Stomach (tissue), 4 donors: ENCODE measurements around the gene SLC6A12.

Source experiments
- CTCF ChIP-seq, 7 experiments: fragments of 450-650 bp in 4 of 7; fragments of 200-600 bp in 3 of 7; sonication (generic) in 3 of 7; IDR thresholded peaks; one replicate each; pipeline ENCODE4 v1.5.1; 2016 to 2019; ENCODE audit warnings: antibody characterized with exemption in 7 of 7, control low read depth in 2 of 7, mild to moderate bottlenecking in 1 of 7
- POLR2AphosphoS5 ChIP-seq, 3 donors: sonication (generic); formaldehyde crosslinking; IDR thresholded peaks; one replicate each; pipeline ENCODE4 v1.6.1; 2016; ENCODE audit warnings: antibody characterized with exemption in 3 of 3

- no peak for TF ChIP-seq CTCF (IDR thresholded peaks at IDR 0.05)
- no peak for TF ChIP-seq POLR2AphosphoS5 (IDR thresholded peaks at IDR 0.05)
Observed at GRCh38 chr12:238116-238515, 24.2 kb upstream of the SLC6A12 start.
